ENCODE measurements around the gene PIAS2. TPM values are rescaled to one million over a fixed set of nuclear protein-coding genes. Genes with fewer than 3 reads are reported as not detected.

The PIAS2 gene
- total RNA-seq, 3 donors from 2014 or later (not counting 1 experiment from before 2014, with no cell fraction given), result 48.9 to 55.9 (median 50.0) TPM

- H3K4me1 Mint-ChIP-seq, result peaks cover 49 to 50% of the 10 kb centered on the region in 2 donors
- no peak overlapping the region for H3K4me3 Mint-ChIP-seq
- peaks cover 22% of the 10 kb centered on the region for H3K36me3 Mint-ChIP-seq
- no peak overlapping the region for H3K27ac Mint-ChIP-seq
- no peaks in the 10 kb centered on the region for H3K9me3 ChIP-seq (ENCODE audit: control insufficient read depth, insufficient read depth, low read length)
- no peak for TF ChIP-seq CTCF (IDR thresholded peaks at IDR 0.05)
- H3K27me3 Mint-ChIP-seq (ENCODE audit: low read depth in 2 of 2), result no peaks in the 10 kb centered on the region
- H3K4me3 ChIP-seq (ENCODE audit: low read length), result no peak overlapping the region
- H3K27me3 ChIP-seq (ENCODE audit: control insufficient read depth, insufficient read depth, low read length), result no peaks in the 10 kb centered on the region
- 100% methylated on average over 1 of the region's 1 CpG for WGBS (ENCODE audit: insufficient coverage)
- peaks cover 0 to 7% of the 10 kb centered on the region in 2 donors for H3K9me3 Mint-ChIP-seq
- H3K36me3 ChIP-seq (ENCODE audit: control insufficient read depth, insufficient read depth, low read length), result peaks cover 10% of the 10 kb centered on the region
- intact Hi-C loops (cut with micrococcal nuclease), result no loop called here
- H3K27ac ChIP-seq (ENCODE audit: low read length), result no peak overlapping the region
- H3K4me1 ChIP-seq (ENCODE audit: control insufficient read depth, insufficient read depth, low read length), result no peaks in the 10 kb centered on the region
- DNase-seq, result no peak
- ATAC-seq, result no peak
Measured at GRCh38 chr18:46888965-46889364, 28.3 kb downstream of the PIAS2 start.

GRCh38 chr18:46886893-46887292 is 30.4 kb downstream of the PIAS2 start:
- DNase-seq (no peak), ATAC-seq (no peak)
- H3K4me3 ChIP-seq (ENCODE audit: low read length), result no peak overlapping the region
- 82% methylated on average over 2 of the region's 2 CpGs for WGBS (ENCODE audit: insufficient coverage)
- Mint-ChIP-seq H3K27me3 (ENCODE audit: low read depth in 2 of 2) (no peaks in the 10 kb centered on the region), H3K36me3 (peaks cover 22% of the 10 kb centered on the region), H3K9me3 (peaks cover 0 to 7% of the 10 kb centered on the region in 2 donors), H3K27ac (no peak overlapping the region), H3K4me1 (peaks cover 30 to 36% of the 10 kb centered on the region in 2 donors), H3K4me3 (no peak overlapping the region)
- no peak overlapping the region for H3K27ac ChIP-seq (ENCODE audit: low read length)
- no peak for TF ChIP-seq CTCF (IDR thresholded peaks at IDR 0.05)
- H3K27me3 ChIP-seq (ENCODE audit: control insufficient read depth, insufficient read depth, low read length), result no peaks in the 10 kb centered on the region
- peaks cover 10% of the 10 kb centered on the region for H3K36me3 ChIP-seq (ENCODE audit: control insufficient read depth, insufficient read depth, low read length)
- no peaks in the 10 kb centered on the region for H3K4me1 ChIP-seq (ENCODE audit: control insufficient read depth, insufficient read depth, low read length)
- intact Hi-C loops (cut with micrococcal nuclease), result no loop called here
- H3K9me3 ChIP-seq (ENCODE audit: control insufficient read depth, insufficient read depth, low read length), result no peaks in the 10 kb centered on the region

- Mint-ChIP-seq H3K4me3 (no peak overlapping the region), H3K9me3 (peaks cover 3 to 6% of the 10 kb centered on the region in 2 donors), H3K36me3 (peaks cover 21% of the 10 kb centered on the region), H3K27ac (no peak overlapping the region), H3K27me3 (ENCODE audit: low read depth in 2 of 2) (no peaks in the 10 kb centered on the region), H3K4me1 (peaks cover 0 to 22% of the 10 kb centered on the region in 2 donors)
- DNase-seq (no peak), ATAC-seq (no peak)
- intact Hi-C loops (cut with micrococcal nuclease), result no loop called here
- Histone ChIP-seq H3K4me3 (ENCODE audit: low read length) (no peak overlapping the region), H3K27me3 (ENCODE audit: control insufficient read depth, insufficient read depth, low read length) (no peaks in the 10 kb centered on the region), H3K36me3 (ENCODE audit: control insufficient read depth, insufficient read depth, low read length) (peaks cover 3% of the 10 kb centered on the region), H3K9me3 (ENCODE audit: control insufficient read depth, insufficient read depth, low read length) (peaks cover 3% of the 10 kb centered on the region), H3K4me1 (ENCODE audit: control insufficient read depth, insufficient read depth, low read length) (no peaks in the 10 kb centered on the region), H3K27ac (ENCODE audit: low read length) (no peak overlapping the region)
- WGBS (ENCODE audit: insufficient coverage), result 100% methylated on average over 2 of the region's 4 CpGs
- TF ChIP-seq CTCF (IDR thresholded peaks at IDR 0.05), result no peak
Measured at GRCh38 chr18:46883180-46883579, 34.1 kb downstream of the PIAS2 start.

DNA sequence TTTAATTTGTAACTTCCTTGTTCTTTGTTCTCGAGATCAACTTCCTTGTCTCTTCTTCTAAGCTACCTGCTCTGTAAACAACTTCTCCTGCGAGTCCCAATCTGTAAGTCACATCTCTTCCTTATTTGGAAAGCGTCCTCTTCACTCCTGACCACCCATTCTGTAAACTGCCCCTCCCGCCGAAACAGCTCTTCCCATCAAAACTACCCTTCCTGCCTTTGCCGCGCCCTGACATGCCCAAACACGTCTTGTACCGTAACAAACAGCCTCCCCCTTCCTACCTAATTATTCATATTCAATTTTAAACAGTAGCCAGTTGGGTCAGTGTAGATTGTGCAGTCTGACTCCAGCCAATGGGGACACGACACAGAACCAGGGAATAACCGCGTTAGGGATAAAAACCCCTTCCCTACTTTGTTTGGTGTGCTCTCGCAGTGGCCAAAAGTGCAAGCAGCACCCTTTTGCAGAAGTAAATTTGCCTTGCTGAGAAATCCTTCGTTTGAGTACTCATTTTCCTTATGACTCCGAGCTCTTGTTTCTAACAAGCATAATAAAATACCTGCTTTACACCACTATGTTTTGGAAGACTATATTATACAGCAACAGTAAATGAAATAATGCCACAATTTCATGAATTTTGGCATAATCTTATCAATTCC is 39.8 kb downstream of the PIAS2 start:
- peaks cover 6% of the 10 kb centered on the region for H3K36me3 ChIP-seq (ENCODE audit: control insufficient read depth, insufficient read depth, low read length)
- H3K36me3 Mint-ChIP-seq, result peaks cover 39% of the 10 kb centered on the region
- peaks cover 14% of the 10 kb centered on the region for H3K9me3 ChIP-seq (ENCODE audit: control insufficient read depth, insufficient read depth, low read length)
- no peak overlapping the region for H3K4me3 ChIP-seq (ENCODE audit: low read length)
- peaks cover 30 to 32% of the 10 kb centered on the region in 2 donors for H3K4me1 Mint-ChIP-seq
- peaks cover 7 to 14% of the 10 kb centered on the region in 2 donors for H3K9me3 Mint-ChIP-seq
- H3K27me3 ChIP-seq (ENCODE audit: control insufficient read depth, insufficient read depth, low read length), result no peaks in the 10 kb centered on the region
- TF ChIP-seq CTCF (IDR thresholded peaks at IDR 0.05), result no peak
- no peaks in the 10 kb centered on the region for H3K27me3 Mint-ChIP-seq (ENCODE audit: low read depth in 2 of 2)
- ATAC-seq, result no peak
- no peaks in the 10 kb centered on the region for H3K4me1 ChIP-seq (ENCODE audit: control insufficient read depth, insufficient read depth, low read length)
- no peak for DNase-seq
- no peak overlapping the region for H3K4me3 Mint-ChIP-seq
- H3K27ac Mint-ChIP-seq, result no peak overlapping the region
- WGBS (ENCODE audit: insufficient coverage), result 88% methylated on average over 15 of the region's 15 CpGs
- H3K27ac ChIP-seq (ENCODE audit: low read length), result no peak overlapping the region
- intact Hi-C loops (cut with micrococcal nuclease), result no loop called here

Data from natural killer cell (primary cell).